WERI-Rb-1 (cell line): ENCODE measurements around the gene TOP1.
"Not testable (repeated sequence)": the region's sequence is repeated elsewhere in the genome, so short reads cannot be mapped to it uniquely, and the experiment has no call there.

Experiments
- DNase-seq: peaks from one replicate; pipeline ENCODE4 v3.0.0-alpha.2; 2020
- H3K27ac ChIP-seq: fragments of 250-450 bp; sonication (Bioruptor Pico); 2 replicates; pipeline ENCODE4 v1.5.1; 2020; ENCODE audit warnings: mild to moderate bottlenecking, moderate library complexity
- H3K27me3 ChIP-seq: fragments of 250-450 bp; sonication (Bioruptor Pico); 2 replicates; pipeline ENCODE4 v1.5.1; 2021; ENCODE audit warnings: mild to moderate bottlenecking, low read depth, moderate library complexity; ENCODE audit not compliant: insufficient read depth, severe bottlenecking
- H3K36me3 ChIP-seq: fragments of 250-450 bp; sonication (Bioruptor Pico); 2 replicates; pipeline ENCODE4 v1.5.1; 2020; ENCODE audit warnings: mild to moderate bottlenecking, moderate library complexity
- H3K4me3 ChIP-seq: 2 replicates; pipeline ENCODE4 v1.5.1; 2011; ENCODE audit warnings: low read depth, mild to moderate bottlenecking, control low read depth, low read length
- H3K9me3 ChIP-seq: fragments of 250-450 bp; sonication (Bioruptor Pico); 2 replicates; pipeline ENCODE4 v1.5.1; 2021; ENCODE audit warnings: mild to moderate bottlenecking, moderate library complexity; ENCODE audit not compliant: severe bottlenecking
- CTCF ChIP-seq: IDR thresholded peaks from 2 replicates; pipeline ENCODE4 v1.5.1; 2011; ENCODE audit warnings: low read depth, mild to moderate bottlenecking, control low read depth, inconsistent platforms, low read length

The TOP1 gene

GRCh38 chr20:41125530-41126457, 97.2 kb downstream of the TOP1 start:
- no peaks in the 10 kb centered on the region for H3K27me3 ChIP-seq
- H3K36me3 ChIP-seq, result peaks cover 50% of the 10 kb centered on the region
- H3K27ac ChIP-seq, result no peak overlapping the region
- H3K4me3 ChIP-seq, result no peak overlapping the region
- DNase-seq, result no peak
- no peaks in the 10 kb centered on the region for H3K9me3 ChIP-seq
- TF ChIP-seq CTCF, result no peak

GRCh38 chr20:41126719-41127118, 98.1 kb downstream of the TOP1 start:
- no peaks in the 10 kb centered on the region for H3K9me3 ChIP-seq
- H3K27me3 ChIP-seq, result no peaks in the 10 kb centered on the region
- no peak for TF ChIP-seq CTCF
- no peak overlapping the region for H3K4me3 ChIP-seq
- no peak overlapping the region for H3K27ac ChIP-seq
- no peak for DNase-seq
- H3K36me3 ChIP-seq, result peaks cover 41% of the 10 kb centered on the region

- H3K27ac ChIP-seq, H3K4me3 ChIP-seq, H3K27me3 ChIP-seq, DNase-seq, H3K9me3 ChIP-seq: not testable (repeated sequence)
- peaks cover 26% of the 10 kb centered on the region for H3K36me3 ChIP-seq
Observed at GRCh38 chr20:41128317-41128716, 99.7 kb downstream of the TOP1 start.

- Histone ChIP-seq H3K9me3 (no peaks in the 10 kb centered on the region), H3K4me3 (no peak overlapping the region), H3K27me3 (no peaks in the 10 kb centered on the region), H3K36me3 (peaks cover 1% of the 10 kb centered on the region), H3K27ac (no peak overlapping the region)
- TF ChIP-seq CTCF, result no peak
- no peak for DNase-seq
Observed at GRCh38 chr20:41131594-41132387, 103.2 kb downstream of the TOP1 start.

- not testable (repeated sequence) for DNase-seq, H3K36me3 ChIP-seq, H3K27me3 ChIP-seq, H3K4me3 ChIP-seq, H3K27ac ChIP-seq, H3K9me3 ChIP-seq
Observed at GRCh38 chr20:41132388-41132775, 103.8 kb downstream of the TOP1 start.

- no peak overlapping the region for H3K4me3 ChIP-seq
- H3K36me3 ChIP-seq, result peaks cover 7% of the 10 kb centered on the region
- H3K27ac ChIP-seq, result no peak overlapping the region
- no peak for TF ChIP-seq CTCF
- no peaks in the 10 kb centered on the region for H3K27me3 ChIP-seq
- H3K9me3 ChIP-seq, result no peaks in the 10 kb centered on the region
- DNase-seq, result no peak
Observed at GRCh38 chr20:41133709-41134361, 105.2 kb downstream of the TOP1 start.
